H1 (cell line): ENCODE measurements around the gene RGPD3. TPM values are rescaled to one million over a fixed set of nuclear protein-coding genes. Genes with fewer than 3 reads are reported as not detected.

Source experiments
- CTCF ChIA-PET: fragments of 300-600 bp; sonication (Branson Sonifier 250); formaldehyde crosslinking; loops from one replicate; lab custom pipeline; 2021; ENCODE audit not compliant: partially characterized antibody; lab: Charles Lee
- POLR2A ChIA-PET: fragments of 300-600 bp; sonication (Branson Sonifier 250); formaldehyde crosslinking; loops from one replicate; lab custom pipeline; 2021; ENCODE audit warnings: inconsistent platforms; ENCODE audit not compliant: partially characterized antibody; lab: Charles Lee
- DNase-seq, 2 experiments: peaks; one replicate each; pipeline versions ENCODE4 v3.0.0 to v3.0.0-alpha.2; 2010 to 2022; ENCODE audit warnings: low spot score in 2 of 2, low read depth in 1 of 2, mixed read lengths in 1 of 2
- FAIRE-seq: peaks from 2 replicates; lab custom pipeline; 2011; peaks lifted over from hg19 to GRCh38; lab: Jason Lieb, UNC
- H2AFZ ChIP-seq: 2 replicates; pipeline ENCODE4 v1.8.1; 2012; ENCODE audit warnings: low read length, inconsistent platforms
- H2AK5ac ChIP-seq: 2 replicates; pipeline ENCODE4 v1.6.1; 2013; ENCODE audit warnings: low read depth, low read length
- H2BK120ac ChIP-seq: replicated peaks from 2 replicates; pipeline ENCODE3; 2013; ENCODE audit warnings: low read depth, low read length, inconsistent platforms
- H2BK12ac ChIP-seq: 2 replicates; pipeline ENCODE4 v1.6.1; 2013; ENCODE audit warnings: low read depth, low read length
- H2BK15ac ChIP-seq: 2 replicates; pipeline ENCODE4 v1.6.1; 2013; ENCODE audit warnings: low read length
- H2BK20ac ChIP-seq: 2 replicates; pipeline ENCODE4 v1.6.1; 2013; ENCODE audit warnings: low read length
- H2BK5ac ChIP-seq: 2 replicates; pipeline ENCODE4 v1.6.1; 2013; ENCODE audit warnings: low read depth, low read length
- H3K14ac ChIP-seq: 2 replicates; pipeline ENCODE4 v1.6.1; 2013; ENCODE audit warnings: inconsistent platforms; ENCODE audit not compliant: insufficient read length
- H3K18ac ChIP-seq: 2 replicates; pipeline ENCODE4 v1.6.1; 2013; ENCODE audit warnings: low read length; ENCODE audit errors: extremely low read depth
- H3K23ac ChIP-seq: 2 replicates; pipeline ENCODE4 v1.6.1; 2013; ENCODE audit warnings: inconsistent platforms; ENCODE audit not compliant: insufficient read length
- H3K23me2 ChIP-seq: 2 replicates; pipeline ENCODE4 v1.6.1; 2013; ENCODE audit warnings: low read depth, low read length
- H3K27ac ChIP-seq: 2 replicates; pipeline ENCODE4 v1.6.1; 2011; ENCODE audit warnings: low read depth, low read length, inconsistent platforms
- H3K27me3 ChIP-seq, 4 experiments: replicated peaks in 1 of 4; 1 replicate in 1 of 4; 2 replicates in 3 of 4; pipeline versions ENCODE4 v1.6.1 to v1.8.1; 2011 to 2013; ENCODE audit warnings: low read length in 3 of 4, mild to moderate bottlenecking in 3 of 4, inconsistent platforms in 2 of 4, mixed read lengths in 2 of 4, moderate library complexity in 1 of 4; ENCODE audit not compliant: control insufficient read depth in 3 of 4, insufficient read depth in 3 of 4; ENCODE audit errors: extremely low read depth in 1 of 4
- H3K36me3 ChIP-seq, 4 experiments: 2 replicates each; pipeline versions ENCODE4 v1.6.1 to v1.8.1; 2011 to 2013; ENCODE audit warnings: mild to moderate bottlenecking in 4 of 4, low read length in 3 of 4, moderate library complexity in 2 of 4, control low read depth in 1 of 4, inconsistent platforms in 1 of 4; ENCODE audit not compliant: insufficient read depth in 4 of 4, control insufficient read depth in 2 of 4
- H3K4ac ChIP-seq: replicated peaks from 2 replicates; pipeline ENCODE3; 2013; ENCODE audit warnings: low read length, low read depth, mixed read lengths, inconsistent platforms; ENCODE audit not compliant: insufficient read length
- H3K4me1 ChIP-seq, 4 experiments: replicated peaks in 1 of 4; 1 replicate in 1 of 4; 2 replicates in 3 of 4; pipeline versions ENCODE4 v1.6.1 to v1.8.1; 2011 to 2013; ENCODE audit warnings: low read length in 3 of 4, inconsistent platforms in 2 of 4, mixed read lengths in 1 of 4; ENCODE audit not compliant: insufficient read depth in 4 of 4, control insufficient read depth in 3 of 4
- H3K4me2 ChIP-seq, 2 experiments: 2 replicates each; pipeline versions ENCODE4 v1.6.1 to v1.8.1; 2011 to 2013; ENCODE audit warnings: low read depth in 2 of 2, low read length in 2 of 2, control low read depth in 1 of 2, inconsistent platforms in 1 of 2, mild to moderate bottlenecking in 1 of 2; ENCODE audit not compliant: insufficient read depth in 1 of 2
- H3K4me3 ChIP-seq, 4 experiments: fragments of 200-600, 300-600 bp in 1 of 4; sonication (generic), shearing (Covaris generic), sonication (Bioruptor Twin) in 1 of 4; 2 replicates each; pipeline versions ENCODE4 v1.5.1 to v1.8.1; 2011 to 2016; ENCODE audit warnings: low read length in 4 of 4, low read depth in 3 of 4, control low read depth in 2 of 4, inconsistent platforms in 2 of 4, mild to moderate bottlenecking in 2 of 4, mixed read lengths in 1 of 4, moderate library complexity in 1 of 4; ENCODE audit not compliant: insufficient read depth in 2 of 4; ENCODE audit errors: extremely low read depth in 1 of 4
- H3K56ac ChIP-seq: replicated peaks from 2 replicates; pipeline ENCODE3; 2013; ENCODE audit warnings: low read depth, mild to moderate bottlenecking, mixed read lengths, low read length, inconsistent platforms; ENCODE audit not compliant: insufficient read length
- H3K79me1 ChIP-seq: 2 replicates; pipeline ENCODE4 v1.6.1; 2013; ENCODE audit warnings: low read depth, low read length, control low read depth
- H3K79me2 ChIP-seq, 2 experiments: 2 replicates each; pipeline versions ENCODE4 v1.6.1 to v1.8.1; 2012 to 2013; ENCODE audit warnings: low read length in 2 of 2, mild to moderate bottlenecking in 2 of 2, inconsistent platforms in 1 of 2; ENCODE audit not compliant: insufficient read depth in 2 of 2, control insufficient read depth in 1 of 2
- H3K9ac ChIP-seq, 4 experiments: replicated peaks in 1 of 4; 1 replicate in 1 of 4; 2 replicates in 3 of 4; pipeline versions ENCODE4 v1.6.1 to v1.8.1; 2011 to 2013; ENCODE audit warnings: low read depth in 3 of 4, low read length in 3 of 4, control low read depth in 2 of 4, mild to moderate bottlenecking in 2 of 4, moderate library complexity in 2 of 4, inconsistent platforms in 1 of 4; ENCODE audit errors: extremely low read depth in 1 of 4
- H3K9me3 ChIP-seq, 2 experiments: 2 replicates each; pipeline versions ENCODE4 v1.6.1 to v1.8.1; 2012 to 2013; ENCODE audit warnings: mild to moderate bottlenecking in 2 of 2, moderate library complexity in 2 of 2, control low read depth in 1 of 2, inconsistent platforms in 1 of 2, low read depth in 1 of 2, low read length in 1 of 2, mixed read lengths in 1 of 2; ENCODE audit not compliant: insufficient read depth in 2 of 2
- H4K20me1 ChIP-seq, 2 experiments: replicated peaks in 1 of 2; 2 replicates each; pipeline versions ENCODE3 to v1.8.1; 2011 to 2013; ENCODE audit warnings: inconsistent platforms in 2 of 2, low read length in 2 of 2, mild to moderate bottlenecking in 1 of 2; ENCODE audit not compliant: insufficient read depth in 2 of 2, control insufficient read depth in 1 of 2
- H4K5ac ChIP-seq: 2 replicates; pipeline ENCODE4 v1.6.1; 2013; ENCODE audit warnings: low read length, low read depth, mixed read lengths, inconsistent platforms; ENCODE audit not compliant: insufficient read length
- H4K8ac ChIP-seq: 2 replicates; pipeline ENCODE4 v1.8.0; 2013; ENCODE audit warnings: mild to moderate bottlenecking, moderate library complexity, low read length, inconsistent platforms; ENCODE audit not compliant: insufficient read depth; ENCODE audit errors: extremely low read depth
- H4K91ac ChIP-seq: replicated peaks from 2 replicates; pipeline ENCODE3; 2013; ENCODE audit warnings: low read length, mixed read lengths, inconsistent platforms; ENCODE audit not compliant: insufficient read length
- ASH2L ChIP-seq: fragments of 200-600, 300-600 bp; sonication (generic); IDR thresholded peaks from one replicate; pipeline ENCODE4 v1.7.1; 2017; ENCODE audit warnings: low read length
- BACH1 ChIP-seq: IDR thresholded peaks from 2 replicates; pipeline ENCODE4 v1.6.1; 2012; ENCODE audit warnings: low read length, improper control_type of control experiment
- CBX8 ChIP-seq: fragments of 300-800, 300-1000 bp; sonication (generic); IDR thresholded peaks from 2 replicates; pipeline ENCODE4 v1.7.1; 2016; ENCODE audit warnings: low read depth, low read length, borderline replicate concordance
- CHD2 ChIP-seq: IDR thresholded peaks from 2 replicates; pipeline ENCODE4 v1.6.1; 2012; ENCODE audit warnings: low read length, improper control_type of control experiment
- CTBP2 ChIP-seq: IDR thresholded peaks from 2 replicates; pipeline ENCODE4 v1.7.0; 2011; ENCODE audit warnings: borderline replicate concordance, mild to moderate bottlenecking, moderate library complexity, mixed read lengths, low read length; ENCODE audit not compliant: insufficient read depth, insufficient read length
- KDM4A ChIP-seq: IDR thresholded peaks from one replicate; pipeline ENCODE4 v1.7.1; 2012; ENCODE audit warnings: low read depth, mild to moderate bottlenecking, moderate library complexity, low read length, inconsistent platforms; ENCODE audit not compliant: severe bottlenecking
- NANOG ChIP-seq: IDR thresholded peaks from 2 replicates; pipeline ENCODE4 v1.6.1; 2011; ENCODE audit warnings: low read length, low read depth, mild to moderate bottlenecking, inconsistent platforms; ENCODE audit not compliant: insufficient read depth, poor library complexity, severe bottlenecking
- PHF8 ChIP-seq: fragments of 200-600 bp; sonication (generic); conservative IDR thresholded peaks from 2 replicates; pipeline ENCODE4 v1.7.1; 2012; ENCODE audit warnings: low read depth, mild to moderate bottlenecking, inconsistent platforms, low read length, moderate library complexity
- POLR2A ChIP-seq, 2 experiments: IDR thresholded peaks; 1 replicate in 1 of 2; 2 replicates in 1 of 2; pipeline ENCODE4 v1.6.1; 2011; ENCODE audit warnings: low read depth in 2 of 2, low read length in 2 of 2, mild to moderate bottlenecking in 2 of 2; ENCODE audit errors: control extremely low read depth in 1 of 2
- POLR2AphosphoS5 ChIP-seq: IDR thresholded peaks from 2 replicates; pipeline ENCODE4 v1.6.1; 2011; ENCODE audit warnings: low read depth, low read length
- RNF2 ChIP-seq: fragments of 200-900, 300-1000 bp; sonication (generic); IDR thresholded peaks from 2 replicates; pipeline ENCODE4 v1.7.1; 2016; ENCODE audit warnings: borderline replicate concordance, low read depth, mild to moderate bottlenecking, antibody characterized with exemption, low read length; ENCODE audit not compliant: poor library complexity, severe bottlenecking; ENCODE audit errors: missing control alignments
- TBP ChIP-seq: IDR thresholded peaks from 2 replicates; pipeline ENCODE4 v1.6.1; 2011; ENCODE audit warnings: low read depth, low read length, improper control_type of control experiment
- TCF12 ChIP-seq: IDR thresholded peaks from 2 replicates; pipeline ENCODE4 v1.6.1; 2011; ENCODE audit warnings: low read depth, mild to moderate bottlenecking, low read length
- YY1 ChIP-seq: IDR thresholded peaks from 2 replicates; pipeline ENCODE4 v1.6.1; 2011; ENCODE audit warnings: low read depth, mild to moderate bottlenecking, low read length
- ZNF274 ChIP-seq: IDR thresholded peaks from 2 replicates; pipeline ENCODE4 v1.7.0; 2012; ENCODE audit warnings: low read length, borderline replicate concordance; ENCODE audit errors: extremely low read depth
- WGBS, 2 experiments: shearing (Covaris generic) in 1 of 2; methylation state at CpG; one replicate each; pipeline versions ENCODE4 v1.1.6 to v1.1.7; 2013 to 2015; ENCODE audit warnings: low lambda C conversion rate in 2 of 2, mixed read lengths in 2 of 2, inconsistent platforms in 1 of 2, low coverage in 1 of 2, missing lambda C conversion rate in 1 of 2; ENCODE audit not compliant: insufficient replicate concordance in 2 of 2, insufficient coverage in 1 of 2, insufficient read length in 1 of 2; ENCODE audit errors: extremely low coverage in 1 of 2, missing lambda C conversion rate in 1 of 2; 5-methylcytosine and 5-hydroxymethylcytosine counted together
- polyA plus RNA-seq, 7 experiments: library from polyadenylated mRNA; depleted of rRNA in 3 of 7; stranded (reverse) in 5 of 7; unstranded in 2 of 7; fragments of >200 nt in 5 of 7; fragments of 200-250 nt in 2 of 7; gene quantifications; 1 replicate in 5 of 7; 2 replicates in 1 of 7; 4 replicates in 1 of 7; pipeline versions ENCODE4 v1.2.1 to v1.2.3, GENCODE V29; 2011 to 2013; ENCODE audit warnings: missing spikeins in 2 of 7, mixed read lengths in 2 of 7
- total RNA-seq: library from RNA; stranded (reverse); fragmentation: NEBNext Ultra II Directional; extraction: Animal tissue kit (Norgen Biotek cat#: 25700); gene quantifications from 2 replicates; pipeline ENCODE4 v1.2.1, GENCODE V29; 2021

Gene RGPD3
- total and polyA plus RNA-seq, 2 of the 8 experiments (the other 6 are each of a cell fraction or from before 2014, with no cell fraction given), result 0.08 to 0.17 TPM

DNA sequence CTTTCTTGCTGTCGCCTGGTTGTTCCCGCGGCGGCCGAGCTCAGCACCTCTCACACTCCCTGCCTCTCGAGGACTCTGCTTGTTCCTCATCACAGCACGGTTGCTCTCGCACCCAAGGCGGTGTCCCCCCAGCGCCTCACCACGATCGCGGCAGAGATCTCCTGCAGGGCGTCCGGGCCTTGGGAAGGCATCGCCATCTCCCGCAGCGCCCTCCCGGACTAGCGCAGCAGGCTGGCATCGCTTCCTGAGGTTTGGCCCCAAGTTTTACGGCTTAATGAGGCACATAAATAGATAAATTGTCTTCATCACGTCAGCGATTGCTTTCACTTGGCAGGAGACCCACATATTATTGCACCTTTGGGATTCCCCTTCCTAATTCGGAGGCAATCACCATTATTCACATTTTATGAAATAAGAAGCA, 125.4 kb downstream of the RGPD3 start:
- H2AFZ ChIP-seq, result no peak overlapping the region
- H2BK12ac ChIP-seq, result no peak overlapping the region
- FAIRE-seq (no peak), DNase-seq (no peak)
- peak overlapping the region; percentile 15; the same call in 1 of the 2 replicates for H4K8ac ChIP-seq
- ChIA-PET CTCF (interaction anchor here (1.0 to 1.3 kb wide), 2 partner anchors 18 to 220 kb away, joined by 3 read pairs; no protein-coding TSS in a partner anchor), POLR2A (no interaction called here)
- H3K79me2 ChIP-seq, result no peaks in the 10 kb centered on the region
- no peaks in the 10 kb centered on the region for H3K9me3 ChIP-seq
- no peak overlapping the region for H3K18ac ChIP-seq
- no peaks in the 10 kb centered on the region for H3K36me3 ChIP-seq
- H2BK15ac ChIP-seq, result no peak overlapping the region
- H3K27me3 ChIP-seq, result no peaks in the 10 kb centered on the region
- no peak overlapping the region for H3K4ac ChIP-seq
- H4K91ac ChIP-seq, result peak overlapping the region; percentile 29
- no peak overlapping the region for H3K56ac ChIP-seq
- no peak overlapping the region for H3K14ac ChIP-seq
- H3K27ac ChIP-seq, result no peak overlapping the region
- H3K23me2 ChIP-seq, result no peaks in the 10 kb centered on the region
- no peak overlapping the region for H3K9ac ChIP-seq
- H3K23ac ChIP-seq, result no peak overlapping the region
- H2BK5ac ChIP-seq, result peak overlapping the region; percentile 41; the same call in 1 of the 2 replicates
- no peak overlapping the region for H3K4me2 ChIP-seq
- H2AK5ac ChIP-seq, result no peak overlapping the region
- 92% methylated on average over 25 of the region's 25 CpGs; no CpG with 5 or more reads in 1 of the 2 experiments for WGBS, 2 experiments
- H2BK20ac ChIP-seq, result no peak overlapping the region
- H4K20me1 ChIP-seq, result no peaks in the 10 kb centered on the region
- no peak overlapping the region for H3K4me3 ChIP-seq
- no peaks in the 10 kb centered on the region; a peak in 1 of 7 replicates for H3K4me1 ChIP-seq
- H4K5ac ChIP-seq, result no peak overlapping the region
- H3K79me1 ChIP-seq, result no peaks in the 10 kb centered on the region
- H2BK120ac ChIP-seq, result no peak overlapping the region
- TF ChIP-seq YY1 (no peak), POLR2AphosphoS5 (no peak), ASH2L (no peak), TCF12 (no peak), ZNF274 (no peak), BACH1 (no peak), PHF8 (no peak), POLR2A (IDR thresholded peaks at IDR 0.05; ENCODE audit: control extremely low read depth in 1 of 2, low read depth in 2 of 2, low read length in 2 of 2) (no peak), RNF2 (no peak), NANOG (no peak), TBP (no peak), CBX8 (no peak), KDM4A (no peak), CTBP2 (no peak), CHD2 (no peak)
